PC-9 (cell line): ENCODE results near the gene CHMP2A.

ENCODE experiments used
- EZH2 ChIP-seq: fragments of 200-600 bp; sonication (generic); IDR thresholded peaks from 2 replicates; pipeline ENCODE4 v1.8.0; 2017; ENCODE audit warnings: antibody characterized with exemption, low read depth
- TF ChIP-seq, protein P1 (sequence below): fragments of 200-600 bp; sonication (generic); conservative IDR thresholded peaks from 2 replicates; pipeline ENCODE4 v1.6.1; 2017; ENCODE audit warnings: mixed run types, antibody characterized with exemption, mild to moderate bottlenecking, moderate library complexity

- TF ChIP-seq, protein P1, sequence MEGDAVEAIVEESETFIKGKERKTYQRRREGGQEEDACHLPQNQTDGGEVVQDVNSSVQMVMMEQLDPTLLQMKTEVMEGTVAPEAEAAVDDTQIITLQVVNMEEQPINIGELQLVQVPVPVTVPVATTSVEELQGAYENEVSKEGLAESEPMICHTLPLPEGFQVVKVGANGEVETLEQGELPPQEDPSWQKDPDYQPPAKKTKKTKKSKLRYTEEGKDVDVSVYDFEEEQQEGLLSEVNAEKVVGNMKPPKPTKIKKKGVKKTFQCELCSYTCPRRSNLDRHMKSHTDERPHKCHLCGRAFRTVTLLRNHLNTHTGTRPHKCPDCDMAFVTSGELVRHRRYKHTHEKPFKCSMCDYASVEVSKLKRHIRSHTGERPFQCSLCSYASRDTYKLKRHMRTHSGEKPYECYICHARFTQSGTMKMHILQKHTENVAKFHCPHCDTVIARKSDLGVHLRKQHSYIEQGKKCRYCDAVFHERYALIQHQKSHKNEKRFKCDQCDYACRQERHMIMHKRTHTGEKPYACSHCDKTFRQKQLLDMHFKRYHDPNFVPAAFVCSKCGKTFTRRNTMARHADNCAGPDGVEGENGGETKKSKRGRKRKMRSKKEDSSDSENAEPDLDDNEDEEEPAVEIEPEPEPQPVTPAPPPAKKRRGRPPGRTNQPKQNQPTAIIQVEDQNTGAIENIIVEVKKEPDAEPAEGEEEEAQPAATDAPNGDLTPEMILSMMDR: no peak
- TF ChIP-seq EZH2: no peak
Measured at GRCh38 chr19:58513213-58513693, 41.7 kb downstream of the CHMP2A start.
